Fibroblast of lung (primary cell): Measurements from ENCODE around the gene TPI1.

Experiments
- CTCF ChIP-seq, 2 donors: IDR thresholded peaks in 1 of 2; conservative IDR thresholded peaks in 1 of 2; 1 replicate in 1 of 2; 2 replicates in 1 of 2; pipeline ENCODE4 v1.5.1; 2011 to 2012; ENCODE audit warnings: low read length in 2 of 2, control low read depth in 1 of 2, inconsistent platforms in 1 of 2, low read depth in 1 of 2, mild to moderate bottlenecking in 1 of 2
- EZH2 ChIP-seq: IDR thresholded peaks from 2 replicates; pipeline ENCODE4 v1.5.1; 2012; ENCODE audit warnings: low read length, control low read depth, mild to moderate bottlenecking; ENCODE audit errors: missing control alignments

DNA sequence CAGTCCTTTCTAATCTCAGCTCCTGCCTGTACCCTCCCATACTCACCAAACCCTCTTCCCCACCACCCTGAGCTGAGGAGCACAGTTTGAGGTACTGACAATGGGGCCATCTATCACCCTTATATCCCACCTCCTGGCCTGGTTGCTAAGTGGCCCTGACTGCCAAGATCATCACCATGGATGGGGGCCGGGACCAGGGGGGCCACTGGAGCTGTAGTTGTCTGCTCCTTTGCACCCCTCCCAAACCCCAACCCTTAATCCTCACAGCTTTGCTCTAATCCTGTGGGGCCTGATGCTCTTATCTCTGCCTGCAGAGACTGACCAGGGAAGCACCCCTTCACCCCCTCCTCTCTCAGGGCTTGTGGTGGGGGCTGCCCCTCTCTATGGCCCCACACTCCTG is 27.0 kb upstream of the TPI1 start:
- no peak for TF ChIP-seq CTCF (conservative IDR thresholded peaks at IDR 0.05 in 1 of 2, IDR thresholded peaks at IDR 0.05 in 1 of 2; ENCODE audit: low read depth in 1 of 2, low read length in 2 of 2)
- TF ChIP-seq EZH2, result no peak
